Non-pigmented ciliary epithelial cell (primary cell): ENCODE measurements around the gene C5orf58.

Experiments used
- DNase-seq: peaks from one replicate; pipeline ENCODE4 v3.0.0-alpha.2; 2010; ENCODE audit warnings: low read depth

The C5orf58 gene

DNA sequence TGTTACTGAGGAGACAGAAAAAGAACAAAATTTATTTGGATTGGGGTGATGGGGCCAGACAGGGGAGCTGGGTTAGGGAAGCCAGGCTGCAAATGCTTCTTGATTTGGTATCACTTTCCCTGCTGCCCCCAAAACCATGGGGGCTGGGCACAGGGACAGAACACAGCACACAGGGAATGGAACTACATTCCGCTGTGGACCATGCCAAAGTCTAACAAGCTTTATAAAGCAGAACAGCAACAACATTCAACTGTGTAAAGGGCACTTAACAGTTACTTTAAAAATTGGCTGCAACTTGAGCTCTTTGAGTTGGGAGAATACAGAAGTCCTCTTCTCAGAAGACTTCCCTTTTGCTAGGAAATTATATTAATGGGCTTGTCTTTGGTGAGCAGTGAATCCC is 23.8 kb downstream of the C5orf58 start:
- DNase-seq = no peak

DNA sequence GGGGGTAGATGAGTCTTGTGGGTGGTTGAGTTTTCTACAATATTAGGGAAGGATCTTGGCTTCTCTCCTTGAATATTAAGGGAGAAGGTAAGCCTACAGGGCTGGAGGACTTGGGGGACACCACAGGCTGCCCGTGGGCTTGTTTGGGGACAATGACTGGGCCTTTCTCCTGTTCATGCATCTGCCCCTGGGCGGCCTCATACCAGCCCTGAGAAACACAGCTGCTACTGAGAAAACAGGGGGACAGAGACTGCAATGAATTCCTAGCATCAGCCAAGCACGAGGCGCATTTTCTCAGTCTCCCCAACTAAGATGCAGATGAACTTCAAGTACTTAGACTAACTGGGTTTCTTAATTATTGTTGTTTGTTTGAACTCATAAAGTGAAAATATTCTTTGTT is 24.6 kb downstream of the C5orf58 start:
- DNase-seq = no peak

DNA sequence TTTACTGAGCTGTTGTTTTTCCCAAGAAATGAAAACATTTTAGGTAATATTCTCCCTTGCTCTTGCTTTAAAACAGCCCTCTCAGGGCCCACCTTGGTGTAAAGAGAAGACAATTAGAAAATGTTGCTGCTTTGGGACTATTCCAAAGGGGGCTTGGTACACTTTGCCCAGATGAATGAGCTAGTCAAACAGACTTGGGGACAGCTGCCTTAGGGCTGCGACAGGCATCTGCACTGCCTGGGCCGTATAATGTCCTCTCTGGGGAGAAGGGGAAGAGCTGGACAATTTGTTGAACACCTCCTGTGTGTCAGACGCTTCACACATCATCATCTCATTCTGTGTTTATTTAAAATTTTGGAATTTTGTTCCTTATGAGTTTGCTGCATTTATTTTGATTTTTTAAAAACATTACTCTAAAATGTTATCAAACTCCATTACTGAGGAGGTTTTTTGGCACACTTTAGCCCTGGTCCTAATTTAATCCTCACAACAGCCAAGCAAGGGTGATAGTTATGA is 28.8 kb downstream of the C5orf58 start:
- DNase-seq = no peak

DNA sequence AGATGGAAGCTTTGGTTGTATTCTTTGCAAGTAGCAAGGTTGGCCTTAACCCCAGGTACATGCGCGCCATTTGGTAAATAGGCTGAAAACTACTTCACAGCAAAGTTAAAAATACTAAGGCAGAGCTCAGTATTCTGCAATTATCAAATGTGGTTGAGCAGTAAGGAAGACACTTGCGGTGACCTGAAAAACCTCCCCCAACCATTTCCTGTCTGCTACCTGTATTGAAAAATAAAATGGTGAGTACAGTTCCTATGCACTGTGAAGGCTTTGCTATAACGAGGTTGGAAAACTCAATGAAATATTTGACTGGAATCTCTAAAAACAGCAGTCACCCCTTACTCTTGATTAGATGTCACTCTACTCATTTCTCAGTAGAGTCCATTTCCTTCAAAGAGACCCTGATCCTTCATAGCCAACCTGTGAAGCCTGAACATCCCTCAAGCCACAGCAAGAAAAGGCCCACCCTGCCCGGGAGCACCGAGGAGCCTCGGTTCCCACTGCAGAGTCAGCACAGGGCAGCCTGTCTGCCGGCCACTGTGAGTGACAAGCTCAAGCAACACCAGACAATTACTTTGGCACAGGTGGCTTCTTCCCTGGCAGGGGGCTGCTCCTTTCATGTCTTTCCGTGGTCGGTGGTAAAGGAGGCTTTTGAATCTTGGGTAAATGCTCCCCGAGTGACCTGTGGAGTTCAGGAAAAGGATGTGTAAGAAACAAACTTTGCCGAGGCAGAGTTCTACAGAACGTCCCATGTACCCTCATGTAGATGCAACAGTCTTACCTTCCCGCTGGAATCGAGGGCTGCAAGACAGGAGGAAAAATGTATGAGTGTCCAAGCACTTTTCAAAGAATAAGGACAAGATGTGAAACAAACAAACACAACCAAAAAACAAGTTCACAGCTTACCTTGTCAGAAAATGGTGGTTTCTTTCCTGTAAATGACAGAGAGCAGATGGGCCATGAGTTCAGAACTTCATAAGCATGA is 29.6 kb downstream of the C5orf58 start:
- DNase-seq = no peak

DNA sequence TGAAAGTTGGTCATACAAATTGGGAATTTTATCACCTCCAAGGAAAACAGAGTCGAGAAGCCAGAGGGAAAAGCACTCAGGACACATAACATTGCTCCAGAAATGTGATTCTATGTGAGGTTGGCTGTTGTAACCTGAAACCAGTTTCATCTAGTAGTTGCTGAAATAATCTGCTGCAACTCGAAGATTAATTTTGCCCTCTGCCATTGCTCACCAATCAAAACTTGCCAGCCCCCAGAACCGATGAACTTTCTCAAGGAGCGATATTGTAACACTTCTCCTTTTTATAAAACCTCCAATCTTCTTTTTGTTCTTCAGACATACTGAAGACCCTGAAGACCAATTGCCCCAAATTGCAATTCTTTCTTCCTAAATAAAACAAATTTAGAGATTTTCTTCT is 31.1 kb downstream of the C5orf58 start:
- no peak for DNase-seq

DNA sequence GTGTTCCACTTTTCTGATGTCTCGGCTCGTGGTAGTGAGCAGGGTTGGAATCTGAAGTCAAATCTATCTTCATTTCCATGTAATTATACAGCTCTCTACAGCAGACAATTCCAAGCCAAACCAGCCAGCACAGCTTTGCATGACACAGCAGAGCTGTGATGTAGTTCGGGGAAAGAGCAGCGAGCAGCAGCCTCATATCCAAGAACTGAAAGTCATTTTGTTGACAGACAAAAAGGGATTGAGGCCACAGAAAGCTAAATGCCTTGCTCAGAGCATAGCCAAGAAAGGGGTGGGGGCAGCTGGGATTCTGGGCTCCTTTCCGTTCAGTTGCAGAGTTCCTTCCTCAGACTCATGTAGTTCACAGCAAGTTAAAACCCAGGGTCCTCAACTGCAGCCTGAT is 32.7 kb downstream of the C5orf58 start:
- DNase-seq = no peak

DNA sequence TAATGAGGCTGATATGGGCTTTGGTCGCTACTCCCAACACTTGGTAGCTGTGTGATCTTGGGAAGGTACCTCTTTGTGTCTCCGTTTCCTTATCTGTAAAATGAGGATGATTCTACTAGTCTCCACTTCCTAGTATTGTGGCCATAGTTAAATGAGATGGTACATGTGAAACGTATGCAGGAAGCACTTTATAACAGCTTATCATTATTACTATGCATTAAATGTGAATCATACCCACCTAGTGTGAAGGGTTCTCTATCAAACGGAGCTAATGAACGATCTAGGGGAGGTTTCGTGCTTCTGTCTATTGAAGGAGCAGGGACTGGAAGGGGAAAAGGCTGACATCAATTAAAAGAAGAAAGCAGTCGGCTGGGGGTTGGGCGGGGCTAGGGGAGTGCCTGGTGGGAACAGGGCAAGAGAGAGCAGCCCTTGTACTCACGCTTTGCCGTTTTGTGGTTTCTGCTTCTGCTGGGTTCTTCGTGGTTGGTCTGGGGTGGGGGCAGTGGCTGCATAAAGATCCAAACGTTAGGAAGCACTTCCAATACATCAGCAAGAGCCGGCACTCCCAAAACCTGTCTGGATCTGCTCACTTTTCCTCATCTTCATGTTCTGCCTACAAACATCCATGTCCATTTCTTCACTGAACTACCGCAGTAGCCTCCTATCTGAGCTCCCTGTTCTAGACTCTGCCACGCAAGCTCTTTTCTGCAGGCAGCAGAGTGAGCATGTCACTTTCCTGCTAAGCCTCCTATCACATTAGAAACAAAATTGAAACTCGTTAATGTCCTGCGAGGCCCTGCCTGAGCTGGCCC is 34.0 kb downstream of the C5orf58 start:
- no peak for DNase-seq

DNA sequence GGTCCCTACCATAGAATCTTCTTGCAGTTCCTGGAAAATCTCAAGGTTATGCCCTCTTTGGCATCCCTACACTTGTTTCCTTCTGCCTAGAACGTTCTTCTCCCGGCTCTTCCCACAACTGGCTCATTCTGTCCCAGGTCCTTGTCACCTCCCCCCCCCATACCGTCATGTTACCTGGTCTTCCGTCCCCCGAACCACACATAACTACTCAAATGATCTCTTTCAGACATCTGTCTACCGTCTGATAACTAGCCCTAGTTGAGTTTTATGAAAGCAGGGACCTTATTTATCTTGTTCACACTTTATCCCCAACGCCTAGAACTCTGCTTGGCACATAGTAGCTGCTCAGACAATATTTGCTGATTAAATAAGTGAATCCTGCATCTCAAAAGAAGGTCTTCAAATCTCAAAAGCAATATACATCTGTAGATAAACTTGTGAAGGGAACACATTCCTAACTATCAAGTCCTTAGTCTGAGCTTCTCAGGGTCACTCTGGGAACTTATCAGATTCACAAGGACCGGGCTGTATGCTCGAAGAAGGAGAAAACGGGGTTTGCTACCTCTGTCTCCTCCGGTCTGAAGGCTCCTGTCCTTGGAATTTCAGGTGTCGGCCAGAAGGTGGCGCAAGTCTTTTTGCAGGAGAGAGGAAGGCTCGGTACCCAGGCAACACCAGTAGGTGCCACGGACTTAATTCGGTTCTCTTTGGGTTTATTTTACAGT is 34.8 kb downstream of the C5orf58 start:
- peak; percentile 34 for DNase-seq

DNA sequence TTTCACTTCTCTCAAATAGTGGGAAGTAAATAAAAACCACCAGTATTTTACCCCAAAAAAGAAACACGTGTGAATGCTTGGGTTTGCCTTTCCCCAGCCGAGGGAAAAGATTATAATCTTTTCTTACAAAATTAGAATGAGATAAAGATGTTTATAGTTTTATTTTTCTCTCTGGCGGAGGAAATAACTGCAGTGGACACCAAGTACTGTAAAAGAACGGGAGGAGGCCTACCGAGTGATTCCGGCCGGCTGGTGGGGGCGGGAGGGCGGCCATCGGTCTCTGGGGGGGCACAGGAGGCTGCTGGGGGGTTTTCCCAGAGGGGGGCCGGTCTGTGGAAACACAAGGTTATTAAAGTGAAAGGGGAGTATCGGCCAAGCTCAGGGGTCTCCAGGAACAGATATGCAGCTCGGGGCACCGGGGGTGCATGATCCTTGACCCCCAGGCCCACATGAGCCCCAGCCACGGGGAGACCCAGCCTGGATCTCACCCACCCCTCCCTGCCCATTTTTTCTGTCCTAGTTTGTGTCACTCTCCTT is 35.4 kb downstream of the C5orf58 start:
- no peak for DNase-seq

DNA sequence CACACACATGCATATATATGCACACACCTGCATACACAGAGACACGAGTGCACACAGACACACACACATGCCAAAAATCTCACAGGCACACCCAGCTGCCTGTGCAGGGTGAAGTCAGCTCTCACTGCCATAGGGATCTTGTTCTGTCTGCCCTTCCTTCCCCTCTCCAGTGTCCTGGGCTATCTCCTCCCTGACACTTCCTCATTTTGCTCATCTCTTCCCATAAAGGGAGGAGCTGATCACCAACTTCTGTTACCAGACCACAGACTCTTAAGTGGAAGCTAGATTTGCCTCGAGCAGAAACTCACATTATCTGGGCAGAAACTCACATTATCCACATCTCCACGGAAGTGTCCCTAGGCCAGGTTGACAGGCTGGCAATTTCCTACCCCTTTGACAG is 36.1 kb downstream of the C5orf58 start:
- no peak for DNase-seq

DNA sequence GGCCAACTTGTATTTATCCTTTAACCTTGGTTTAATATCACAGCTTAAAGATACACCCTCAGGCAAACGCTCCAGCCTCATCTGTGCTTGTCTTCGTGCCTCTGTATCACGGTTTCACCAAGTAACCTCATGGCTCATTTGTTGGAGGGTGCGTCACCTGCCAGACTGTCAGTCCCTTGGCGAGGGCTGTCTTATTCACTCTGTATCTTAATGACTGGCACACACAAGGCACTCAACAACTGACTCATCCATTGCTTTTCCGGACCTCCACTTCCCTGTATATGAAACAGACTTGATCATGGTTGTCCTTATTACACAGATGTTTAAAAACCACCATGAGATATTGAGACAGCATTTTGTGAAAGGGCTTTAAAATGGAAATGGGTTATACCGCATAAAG is 36.8 kb downstream of the C5orf58 start:
- no peak for DNase-seq

DNA sequence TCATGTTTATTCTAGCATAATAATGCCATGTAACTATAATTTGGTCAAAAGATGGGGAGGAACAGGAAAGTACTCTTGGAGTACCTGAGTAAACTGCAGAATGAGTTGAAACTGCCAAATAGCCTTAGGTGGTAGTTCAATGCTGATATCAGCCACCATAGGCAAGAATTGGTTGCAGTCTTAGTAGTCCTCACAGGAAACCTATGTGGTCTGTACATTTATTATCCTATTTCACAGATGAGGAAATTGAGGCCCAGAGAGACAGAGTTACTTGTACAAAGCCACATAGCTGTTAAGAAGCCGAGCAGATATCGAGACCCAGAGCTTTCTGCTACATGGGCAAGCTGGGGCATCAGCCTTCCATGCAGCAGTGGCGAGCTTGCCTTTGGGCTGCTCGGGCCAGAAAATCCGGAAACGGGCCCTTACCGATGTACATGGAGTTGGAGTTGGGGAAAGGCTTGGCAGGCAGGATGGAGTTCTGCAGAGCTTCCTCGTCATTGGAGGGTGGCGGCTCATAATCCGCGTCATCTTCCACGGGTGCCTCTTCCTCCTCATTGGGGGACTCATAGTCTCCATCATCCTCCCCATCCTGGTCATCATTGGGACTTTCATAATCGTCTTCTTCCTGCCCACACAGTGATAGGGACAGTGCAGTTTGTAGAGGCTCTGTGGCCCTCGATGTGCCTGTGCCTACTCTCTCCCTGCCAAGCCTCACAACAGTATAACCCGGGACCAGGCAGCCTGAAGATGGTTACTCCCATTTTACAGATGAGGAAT is 37.7 kb downstream of the C5orf58 start:
- no peak for DNase-seq

DNA sequence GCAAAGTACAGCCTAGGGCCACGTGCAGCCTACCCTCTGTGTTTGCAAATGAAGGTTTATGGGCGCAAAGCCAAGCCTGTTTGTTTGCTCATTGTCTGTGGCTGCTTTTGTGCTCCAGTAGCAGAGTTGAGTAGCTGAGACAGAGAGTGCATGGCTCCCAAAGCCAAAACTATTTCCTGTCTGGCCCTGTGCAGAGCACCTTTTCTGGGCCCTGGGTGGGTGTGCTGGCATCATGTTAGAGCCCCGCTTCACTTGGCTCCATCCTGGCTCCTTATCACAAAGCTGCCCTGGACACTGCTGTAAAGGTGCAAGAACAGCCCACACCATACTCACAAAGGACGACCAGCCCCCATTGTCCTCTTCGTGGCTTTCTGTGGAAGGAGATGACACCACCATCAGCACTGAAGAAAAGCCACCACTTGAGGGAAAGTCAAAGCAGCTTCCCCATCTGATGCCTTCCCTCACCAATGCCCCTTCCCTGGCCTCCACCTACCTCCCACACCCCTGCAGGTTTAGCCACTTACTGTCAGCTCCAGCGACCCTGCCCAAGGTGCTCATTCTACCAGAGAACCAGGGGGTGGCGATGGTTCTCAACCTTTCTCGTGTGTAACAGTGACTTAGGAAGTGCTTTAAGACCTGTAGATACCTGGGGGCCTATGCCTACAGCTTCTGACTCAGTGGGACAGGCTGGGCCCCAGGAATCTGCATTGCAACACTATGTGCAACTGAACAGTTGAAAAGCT is 41.4 kb downstream of the C5orf58 start:
- no peak for DNase-seq

DNA sequence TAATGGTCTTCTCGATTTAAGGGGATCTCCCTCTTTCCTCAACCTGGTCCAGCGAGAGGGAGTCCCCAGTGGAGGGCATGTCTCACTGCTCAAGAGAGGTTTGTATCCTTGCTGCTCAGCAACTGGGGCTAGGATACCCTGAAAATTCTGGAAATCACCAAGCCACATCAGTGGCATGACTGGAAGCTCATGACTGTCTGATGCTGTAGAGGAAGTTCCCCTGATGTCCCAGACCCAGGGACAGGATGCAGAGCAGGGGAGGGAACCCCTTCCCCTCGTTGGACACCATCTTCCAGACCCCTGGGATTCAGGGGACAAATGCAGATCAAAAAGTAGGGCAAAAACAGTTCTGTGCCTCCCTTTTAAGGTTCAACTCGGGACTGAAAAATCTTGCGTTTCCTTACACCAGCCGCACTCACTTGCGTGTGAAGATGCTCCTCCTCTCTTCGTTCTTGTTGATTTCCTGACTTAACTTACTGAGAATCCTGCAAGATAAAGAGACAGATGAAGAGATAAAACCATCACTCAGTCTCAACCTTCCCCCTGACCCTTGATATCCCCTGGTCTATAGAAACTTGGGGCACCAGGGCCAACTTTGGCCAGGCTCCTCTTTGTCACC is 42.7 kb downstream of the C5orf58 start:
- DNase-seq = no peak

DNA sequence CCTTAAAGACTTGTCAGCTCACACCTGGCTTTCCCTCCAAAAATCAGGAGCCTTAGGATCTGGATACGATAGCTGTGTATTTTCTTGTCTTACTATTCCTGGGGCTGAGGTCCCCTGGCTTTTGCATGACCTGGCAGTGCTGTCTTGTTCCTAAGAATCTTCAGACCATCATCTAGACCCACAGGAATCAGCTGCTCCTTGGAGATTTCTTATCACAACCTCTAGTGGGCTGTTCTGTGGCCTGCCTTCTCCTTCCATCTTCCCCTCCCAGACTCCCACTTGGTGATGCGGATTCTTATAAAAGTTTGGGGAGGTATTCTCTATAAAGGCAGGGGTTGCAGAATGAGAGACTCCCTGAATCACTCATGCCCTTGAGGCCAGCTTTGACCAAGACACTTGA is 43.4 kb downstream of the C5orf58 start:
- no peak for DNase-seq

DNA sequence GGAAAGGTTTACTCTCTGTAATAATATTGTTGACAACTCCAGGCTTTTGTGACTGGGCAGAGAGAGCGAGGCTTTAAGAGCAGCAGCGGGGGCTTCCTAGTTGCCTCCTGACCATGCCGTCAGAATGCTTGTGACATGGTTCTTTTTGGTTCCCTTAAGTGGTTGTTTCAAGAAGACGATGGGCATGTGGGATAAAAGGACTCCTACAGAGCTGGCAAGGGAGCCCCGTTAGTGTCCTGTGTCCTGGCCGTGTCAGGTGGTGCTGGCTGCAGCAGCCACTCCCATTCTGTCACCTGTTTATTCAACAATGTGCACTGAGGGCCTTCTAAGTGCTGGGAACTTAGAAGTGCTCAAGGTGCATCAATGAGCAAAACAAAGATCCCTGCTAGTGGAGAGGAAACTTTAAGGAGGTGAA is 45.1 kb downstream of the C5orf58 start:
- DNase-seq = no peak

DNA sequence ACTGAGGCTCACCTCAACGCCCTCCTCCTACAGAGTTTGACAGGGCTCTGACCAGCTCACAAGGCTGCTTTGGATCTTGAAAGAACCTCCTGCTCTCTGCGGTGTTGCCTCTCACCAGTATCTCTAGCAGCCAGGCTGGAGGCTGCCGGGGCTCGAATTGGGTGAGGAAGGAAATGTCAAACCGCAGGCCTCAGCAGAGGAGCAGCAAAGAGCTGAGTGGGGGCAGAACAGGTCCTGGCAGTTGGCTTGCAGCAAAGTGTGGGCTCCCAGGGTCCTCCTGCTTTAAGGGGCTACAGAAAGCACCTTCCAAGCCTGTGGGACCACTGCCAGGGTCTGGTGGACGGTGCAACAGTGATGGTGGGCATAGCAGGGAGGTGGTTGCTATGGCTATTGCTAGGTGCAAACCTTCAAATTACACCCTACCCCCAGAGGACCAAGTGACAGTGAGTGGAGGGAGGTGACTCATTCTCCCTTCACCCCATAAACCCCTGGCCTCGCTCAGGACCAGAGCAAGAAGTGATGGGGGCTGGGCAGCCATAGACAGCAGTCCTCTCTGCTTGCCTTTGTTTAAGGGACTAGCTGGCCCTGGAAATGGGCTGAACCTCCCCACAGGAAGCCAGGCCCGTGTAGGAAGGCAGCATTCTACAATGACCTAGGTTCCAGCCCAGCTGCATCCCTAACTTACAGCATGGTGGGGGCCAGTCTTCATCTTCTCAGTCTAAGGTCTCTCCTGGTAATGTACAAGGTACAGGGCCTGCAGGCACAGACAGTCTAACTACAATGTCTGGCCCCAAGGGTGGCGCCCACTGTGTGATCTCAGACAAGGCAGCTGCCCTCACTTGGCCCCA is 46.0 kb downstream of the C5orf58 start:
- DNase-seq = no peak

DNA sequence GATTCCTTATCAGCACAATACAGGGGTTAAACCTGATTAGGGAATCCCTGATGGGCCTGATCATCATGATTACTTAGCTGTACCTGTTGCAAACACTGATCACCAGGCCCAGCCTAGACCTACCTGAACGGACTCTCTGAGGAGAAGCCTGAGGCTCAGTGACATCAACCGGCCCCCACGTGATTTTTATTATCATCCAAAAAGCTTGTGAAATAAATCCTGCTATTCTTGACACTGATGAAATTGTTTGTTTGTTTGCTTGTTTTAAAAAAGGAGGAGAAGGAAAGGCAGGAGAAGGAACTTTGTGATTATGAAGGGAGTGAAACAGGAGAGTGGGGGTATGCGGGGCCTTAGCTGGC is 46.7 kb downstream of the C5orf58 start:
- DNase-seq = no peak

DNA sequence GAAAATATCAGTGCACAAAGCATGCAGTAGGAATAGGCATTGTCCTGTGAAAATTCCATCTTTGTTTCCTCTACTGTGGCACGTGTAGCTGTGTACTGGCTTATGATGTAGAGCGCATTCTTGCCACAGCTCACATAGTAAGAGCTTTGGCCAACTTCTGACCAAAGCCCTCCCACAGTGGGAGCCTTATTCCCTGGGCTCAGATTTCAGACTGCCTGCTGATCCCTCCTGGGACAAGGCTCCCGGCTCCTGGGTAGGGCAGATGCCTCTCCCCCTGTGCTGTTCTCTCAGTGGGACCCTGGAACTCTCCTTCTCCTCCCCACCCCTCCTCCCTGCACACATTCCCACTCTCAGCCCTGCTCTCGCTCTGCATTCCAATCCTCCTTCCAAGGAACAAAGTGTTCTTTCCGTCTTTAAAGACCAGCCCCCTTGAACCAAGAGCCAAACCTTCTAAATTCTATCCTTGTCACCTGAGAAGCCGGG is 47.3 kb downstream of the C5orf58 start:
- no peak for DNase-seq
